RCC 7860 (cell line): ENCODE results near the gene ERF.

Experiments
- DNase-seq: peaks from one replicate; pipeline ENCODE4 v3.0.0-alpha.2; 2015; ENCODE audit warnings: low spot score
- FAIRE-seq: peaks from 2 replicates; lab custom pipeline; 2012; peaks lifted over from hg19 to GRCh38; lab: Jason Lieb, UNC

The ERF gene

GRCh38 chr19:42219812-42220750, 34.8 kb downstream of the ERF start, which contains the start of gene ZNF526:
TSS of gene ZNF526 (plus strand) at chr19:42220312. CDS start at chr19:42224404, 4,092 bp downstream.
- peak; percentile 71 for FAIRE-seq
- peak; percentile 89 for DNase-seq

DNA sequence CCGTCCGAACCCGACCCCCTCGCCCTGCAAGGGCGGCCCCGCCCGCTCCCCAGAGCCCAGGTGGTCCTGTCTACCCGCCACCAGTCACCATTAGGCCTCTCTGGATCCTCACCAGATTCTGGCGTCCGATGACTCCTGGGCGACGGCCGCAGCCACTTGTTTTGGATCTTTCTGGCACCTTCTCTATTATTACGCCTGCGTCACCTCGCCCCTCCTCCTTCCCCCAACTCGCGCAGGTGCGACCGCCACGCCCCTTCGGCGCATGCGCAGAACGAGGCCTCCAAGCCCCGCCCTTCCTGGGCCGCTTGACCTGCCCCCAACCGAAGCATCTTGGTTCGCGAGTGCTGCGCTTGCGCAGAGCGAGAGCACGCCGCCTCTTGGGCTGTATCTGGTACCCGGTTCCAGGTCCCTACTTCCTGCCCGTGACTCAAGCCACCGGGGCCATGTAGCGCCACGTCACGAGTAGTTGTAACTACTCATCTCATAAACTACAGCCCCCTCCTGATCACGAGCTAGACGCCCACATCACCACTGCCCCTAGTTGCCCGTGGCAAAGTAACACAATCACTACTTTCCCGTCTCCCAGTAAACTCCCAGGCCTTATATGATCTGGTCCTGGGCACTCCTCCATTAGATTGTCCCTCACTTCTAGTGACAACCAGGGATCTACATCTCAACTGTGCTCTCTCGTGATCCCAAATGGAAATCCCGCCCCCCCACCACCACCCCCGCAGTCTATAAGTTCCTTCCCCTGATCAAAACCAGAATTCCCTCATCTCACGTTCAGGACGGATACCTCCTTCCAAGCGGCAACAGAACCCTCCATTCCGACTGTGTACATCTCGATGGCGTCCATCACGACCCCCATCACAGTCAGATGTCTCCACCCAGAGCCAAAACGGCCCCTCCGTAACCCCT, 37.1 kb downstream of the ERF start, which contains the start of gene DEDD2:
DEDD2 (minus strand) TSS at position 158 of the 918 bp plus-strand sequence. CDS start 670 bp downstream, outside the sequence.
- DNase-seq (peak; percentile 94), FAIRE-seq (peak; percentile 72)

DNA sequence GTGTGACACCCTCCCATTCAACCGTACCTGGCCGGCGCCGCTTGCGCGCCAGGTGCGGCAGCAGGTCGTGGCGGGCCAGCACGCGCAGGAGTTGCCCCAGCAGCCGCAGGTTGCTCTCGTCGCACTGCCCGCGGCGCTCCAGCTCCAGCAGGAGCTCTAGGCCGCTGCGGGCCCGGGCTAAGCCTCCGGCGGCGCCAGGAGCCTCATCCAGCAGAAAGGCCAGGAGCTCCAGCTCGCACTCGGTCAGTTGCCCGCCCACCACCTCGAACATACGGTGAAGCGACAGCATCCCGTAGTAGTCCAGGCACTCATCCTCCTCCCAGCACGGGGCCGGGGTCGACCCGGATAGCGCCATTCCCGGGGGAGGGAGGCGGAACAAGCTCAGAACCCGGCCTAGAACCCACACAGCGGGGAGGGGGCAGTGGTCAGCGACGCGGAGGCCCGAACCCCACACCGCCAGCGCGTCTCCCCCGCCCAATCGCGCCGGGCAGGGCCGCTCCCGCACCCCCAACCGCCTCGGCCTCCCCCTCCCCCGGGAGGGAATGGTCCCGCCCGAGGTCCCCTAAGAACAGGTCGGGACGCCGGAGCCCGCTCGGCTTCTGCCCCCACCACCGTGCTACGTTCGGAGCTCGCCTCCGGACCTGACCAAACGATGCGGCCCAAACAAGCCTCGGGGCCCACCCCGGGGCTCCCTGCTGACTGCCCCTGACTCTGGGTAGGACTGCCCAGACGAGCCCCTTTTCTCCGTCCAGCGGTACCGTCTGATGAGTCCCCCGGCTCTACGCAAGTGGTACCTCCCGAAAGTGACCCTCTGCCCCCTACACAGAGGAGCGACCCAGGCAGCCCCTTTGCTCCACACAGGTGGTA, 38.0 kb downstream of the ERF start:
- DNase-seq = no peak
- no peak for FAIRE-seq

GRCh38 chr19:42214810-42215485, 40.0 kb downstream of the ERF start:
- no peak for DNase-seq
- FAIRE-seq = no peak

DNA sequence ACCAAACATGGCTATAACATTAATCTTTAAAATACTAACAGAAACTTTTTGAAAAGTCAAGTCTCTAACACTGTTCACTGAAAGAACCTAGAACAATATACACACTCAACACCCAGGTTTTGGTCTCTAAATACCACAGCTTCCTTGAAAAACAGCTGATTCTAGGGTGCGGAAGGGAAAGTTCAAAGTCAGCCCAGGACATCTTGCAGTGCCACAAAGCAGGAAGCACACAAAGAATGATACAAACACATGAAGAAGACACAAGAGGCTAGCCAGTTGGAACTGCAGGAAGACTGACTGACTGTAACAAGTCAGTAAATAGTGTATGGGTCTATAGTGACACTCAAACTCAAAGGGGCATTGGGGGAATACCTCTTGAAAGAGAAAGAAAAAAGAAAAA, 42.0 kb downstream of the ERF start:
- FAIRE-seq = no peak
- no peak for DNase-seq

DNA sequence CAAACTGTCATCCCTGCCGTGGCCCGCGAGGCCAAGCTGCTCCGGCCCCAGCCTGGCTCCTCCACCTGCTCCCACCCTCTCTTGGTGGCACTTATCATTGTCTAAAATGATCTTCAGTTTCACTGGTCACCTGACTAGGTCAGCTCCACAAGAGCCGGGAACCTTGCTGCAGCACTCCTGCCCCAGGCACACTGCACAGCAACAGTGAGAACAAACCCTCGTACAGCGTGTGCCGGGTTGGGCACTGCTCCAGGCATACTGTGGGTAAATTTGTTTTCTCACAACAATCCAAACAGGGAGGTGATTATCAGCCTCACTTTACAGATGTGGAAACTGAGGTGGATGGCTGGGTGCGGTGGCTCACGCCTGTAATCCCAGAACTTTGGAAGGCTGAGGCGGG, 46.3 kb downstream of the ERF start:
- FAIRE-seq = no peak
- DNase-seq = no peak

- FAIRE-seq (peak; percentile 41), DNase-seq (peak; percentile 60)
Measured at GRCh38 chr19:42207767-42208271, 47.1 kb downstream of the ERF start.

- DNase-seq = peak; percentile 49
- peak; percentile 35 for FAIRE-seq
Measured at GRCh38 chr19:42206871-42207755, 47.8 kb downstream of the ERF start.

GRCh38 chr19:42204664-42205063, 50.3 kb downstream of the ERF start:
- FAIRE-seq (no peak), DNase-seq (no peak)

DNA sequence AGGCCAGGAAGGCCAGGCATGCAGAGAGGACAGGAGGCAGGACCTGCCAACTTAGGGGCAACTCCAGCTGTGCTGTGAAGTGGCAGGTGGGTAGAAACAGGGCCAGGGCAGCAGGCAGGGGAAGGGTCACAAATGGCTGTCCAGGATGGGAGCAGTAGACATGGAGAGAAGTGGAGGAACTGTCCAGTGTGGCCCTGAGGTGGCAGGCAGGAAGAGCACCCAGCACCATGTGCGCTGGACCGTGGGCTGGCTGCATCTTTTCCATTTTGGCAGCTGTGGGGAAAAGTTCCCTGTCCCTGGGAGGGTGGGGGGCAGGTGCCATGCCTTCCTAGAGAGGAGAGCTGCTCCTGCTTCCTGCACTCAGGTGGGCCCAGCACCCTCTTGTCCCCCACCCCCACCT, 51.2 kb downstream of the ERF start:
- FAIRE-seq (no peak), DNase-seq (no peak)

GRCh38 chr19:42202290-42202880, 52.5 kb downstream of the ERF start:
- FAIRE-seq (no peak), DNase-seq (no peak)

GRCh38 chr19:42201489-42202289, 53.2 kb downstream of the ERF start:
- DNase-seq = no peak
- no peak for FAIRE-seq

- FAIRE-seq (no peak), DNase-seq (no peak)
Measured at GRCh38 chr19:42200116-42200715, 54.7 kb downstream of the ERF start.

- no peak for DNase-seq
- FAIRE-seq = no peak
Measured at GRCh38 chr19:42199440-42200115, 55.4 kb downstream of the ERF start.

DNA sequence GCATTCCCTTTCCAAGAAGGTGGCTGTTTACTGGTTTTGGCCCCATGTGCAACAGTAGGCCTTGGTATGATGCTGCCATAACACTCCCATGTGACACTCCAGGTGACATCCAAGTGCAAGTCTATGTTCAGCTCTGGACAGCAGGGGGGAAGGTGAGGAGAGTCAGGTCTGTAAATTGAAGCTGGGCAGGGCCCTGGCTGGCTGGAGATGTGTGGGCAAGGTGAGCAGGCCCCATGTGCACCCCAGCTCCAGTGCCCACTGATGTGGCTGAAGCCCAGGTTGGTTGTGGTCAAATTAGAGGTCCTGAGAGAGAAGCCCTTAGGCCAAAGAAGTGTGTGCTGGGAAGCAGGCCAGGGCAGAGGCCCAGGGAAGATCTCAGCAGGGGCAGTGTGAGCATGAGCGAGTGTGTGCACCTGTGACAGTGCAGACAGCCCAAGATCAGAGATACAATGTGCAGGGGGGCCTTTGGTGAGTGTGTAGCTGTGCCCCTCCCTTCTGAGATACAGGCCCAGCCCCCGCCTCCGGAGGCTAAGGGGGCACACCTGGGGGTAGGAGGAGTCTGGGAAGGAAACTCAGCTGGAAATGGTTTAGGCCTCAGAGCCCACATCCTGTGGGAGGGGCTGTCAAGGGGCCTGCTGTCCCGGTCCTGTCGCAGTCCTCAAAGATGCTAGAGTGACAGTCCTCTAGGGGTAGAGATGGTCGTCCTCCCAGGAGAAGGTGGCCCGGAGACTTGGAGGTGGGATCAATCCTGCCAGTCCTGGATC, 56.1 kb downstream of the ERF start:
- FAIRE-seq (no peak), DNase-seq (no peak)
